GM19240 (cell line): ENCODE results near the gene ZMYM5.
"Not testable (repeated sequence)": the region's sequence is repeated elsewhere in the genome, so short reads cannot be mapped to it uniquely, and the experiment has no call there.

Source experiments
- DNase-seq: peaks from one replicate; pipeline ENCODE4 v3.0.0; 2011; ENCODE audit warnings: low spot score; ENCODE audit not compliant: insufficient read length

The ZMYM5 gene

DNA sequence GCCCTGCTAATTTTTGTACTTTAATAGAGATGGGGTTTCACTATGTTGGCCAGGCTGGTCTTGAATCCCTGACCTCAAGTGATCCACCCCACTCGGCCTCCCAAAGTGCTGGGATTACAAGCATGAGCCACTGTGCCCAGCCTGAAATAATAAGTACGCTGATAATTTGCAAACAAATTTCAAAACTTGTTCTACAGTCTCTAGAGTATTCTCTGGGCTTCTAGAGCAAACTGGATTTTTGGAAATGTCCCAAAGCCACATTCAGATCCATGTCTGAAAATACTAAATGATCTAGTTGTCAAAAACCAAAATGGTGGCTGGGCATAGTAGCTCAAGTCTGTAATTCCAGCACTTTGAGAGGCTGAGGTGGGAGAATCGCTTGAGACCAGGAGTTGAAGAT is 40.8 kb downstream of the ZMYM5 start:
- DNase-seq, result no peak

DNA sequence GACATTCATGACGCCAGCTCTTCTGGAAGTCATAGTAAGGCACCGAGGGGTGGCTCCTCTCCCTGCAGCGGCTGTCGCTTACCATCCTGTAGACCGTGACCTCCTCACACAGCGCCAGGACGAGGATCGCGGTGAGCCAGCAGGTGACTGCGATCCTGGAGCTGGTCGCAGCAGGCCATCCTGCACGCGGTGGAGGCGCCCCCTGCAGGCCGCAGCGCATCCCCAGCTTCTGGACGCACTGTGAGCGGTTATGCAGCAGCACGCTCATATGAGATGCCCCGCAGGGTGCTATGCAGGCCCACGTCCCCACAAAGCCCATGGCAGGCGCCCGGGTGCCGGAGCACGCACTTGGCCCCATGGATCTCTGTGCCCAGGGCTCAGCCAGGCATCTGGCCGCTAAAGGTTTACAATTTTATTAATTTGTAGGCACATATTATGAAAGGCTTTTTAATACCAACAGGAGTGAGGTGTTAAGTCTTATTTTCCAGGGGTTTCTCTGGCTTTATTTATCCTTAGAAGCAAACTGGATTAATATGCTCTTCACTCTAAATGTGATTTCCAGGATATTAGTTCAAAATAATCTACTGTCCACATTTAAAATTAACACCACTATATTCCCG is 45.1 kb downstream of the ZMYM5 start:
- no peak for DNase-seq

DNA sequence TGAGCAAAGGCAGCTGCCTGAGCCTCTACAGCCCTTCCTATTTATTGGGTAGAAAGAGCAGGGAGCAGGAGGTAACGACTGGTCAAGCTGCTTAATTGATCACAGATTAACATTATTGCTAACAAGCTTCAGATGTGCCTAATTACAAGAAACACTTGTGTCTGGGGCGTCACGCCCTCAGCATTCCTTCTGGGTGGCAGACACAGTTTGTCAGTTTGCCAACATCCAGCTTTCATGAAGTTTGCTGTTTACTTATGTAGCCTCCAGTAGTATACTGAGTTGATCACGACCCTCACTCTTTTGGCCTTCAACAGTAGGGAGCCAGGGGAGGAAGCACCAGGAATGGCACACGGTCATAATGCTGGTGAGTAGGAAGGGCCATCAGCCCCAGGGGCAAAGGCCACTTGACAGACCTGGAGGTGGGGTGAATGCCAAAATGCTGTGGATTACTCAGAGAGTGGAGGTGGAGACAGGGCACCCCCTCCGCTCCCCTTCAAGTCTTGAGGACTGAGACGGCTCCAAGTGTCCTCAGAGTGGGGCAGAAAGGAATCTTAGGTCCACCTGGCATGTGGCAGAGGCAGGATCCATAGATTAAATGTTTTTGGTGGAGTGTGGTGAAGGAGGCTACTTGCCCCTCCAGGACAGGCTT is 45.8 kb downstream of the ZMYM5 start:
- DNase-seq, result no peak

DNA sequence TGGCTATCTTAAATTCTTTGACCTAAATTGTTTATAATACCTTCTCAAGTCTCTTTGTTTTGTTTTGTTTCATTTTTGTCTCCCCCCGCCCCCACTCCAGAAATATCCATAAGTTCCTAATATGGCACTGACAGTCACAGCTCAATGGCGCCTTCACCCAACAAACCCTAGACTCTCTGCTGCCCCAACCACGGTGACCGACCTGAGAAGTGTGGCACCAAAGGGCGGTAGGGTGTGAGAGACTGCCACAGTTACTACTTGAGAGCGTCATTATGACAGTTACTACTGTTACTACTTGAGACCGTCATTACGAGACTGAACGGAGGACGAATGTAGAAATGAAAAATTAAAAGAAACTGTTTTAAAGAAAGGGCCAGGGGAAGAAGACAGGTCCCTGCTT is 46.3 kb downstream of the ZMYM5 start:
- DNase-seq, result no peak

DNA sequence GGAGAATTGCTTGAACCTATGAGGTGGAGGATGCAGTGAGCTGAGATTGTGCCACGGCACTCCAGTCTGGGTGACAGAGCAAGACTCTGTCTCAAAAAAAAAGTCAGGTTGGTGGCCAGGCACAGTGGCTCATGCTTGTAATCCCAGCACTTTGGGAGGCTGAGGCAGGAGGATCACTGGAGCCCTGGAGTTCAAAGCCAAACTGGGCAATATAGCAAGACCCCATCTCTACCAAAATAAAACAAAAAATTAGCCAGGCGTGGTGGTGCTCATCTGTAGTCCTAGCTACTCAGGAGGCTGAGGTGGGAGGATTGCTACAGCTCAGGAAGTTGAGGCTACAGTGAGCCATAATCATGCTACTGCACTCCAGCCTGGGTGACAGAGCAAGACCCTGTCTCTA is 47.6 kb downstream of the ZMYM5 start:
- not testable (repeated sequence) for DNase-seq

DNA sequence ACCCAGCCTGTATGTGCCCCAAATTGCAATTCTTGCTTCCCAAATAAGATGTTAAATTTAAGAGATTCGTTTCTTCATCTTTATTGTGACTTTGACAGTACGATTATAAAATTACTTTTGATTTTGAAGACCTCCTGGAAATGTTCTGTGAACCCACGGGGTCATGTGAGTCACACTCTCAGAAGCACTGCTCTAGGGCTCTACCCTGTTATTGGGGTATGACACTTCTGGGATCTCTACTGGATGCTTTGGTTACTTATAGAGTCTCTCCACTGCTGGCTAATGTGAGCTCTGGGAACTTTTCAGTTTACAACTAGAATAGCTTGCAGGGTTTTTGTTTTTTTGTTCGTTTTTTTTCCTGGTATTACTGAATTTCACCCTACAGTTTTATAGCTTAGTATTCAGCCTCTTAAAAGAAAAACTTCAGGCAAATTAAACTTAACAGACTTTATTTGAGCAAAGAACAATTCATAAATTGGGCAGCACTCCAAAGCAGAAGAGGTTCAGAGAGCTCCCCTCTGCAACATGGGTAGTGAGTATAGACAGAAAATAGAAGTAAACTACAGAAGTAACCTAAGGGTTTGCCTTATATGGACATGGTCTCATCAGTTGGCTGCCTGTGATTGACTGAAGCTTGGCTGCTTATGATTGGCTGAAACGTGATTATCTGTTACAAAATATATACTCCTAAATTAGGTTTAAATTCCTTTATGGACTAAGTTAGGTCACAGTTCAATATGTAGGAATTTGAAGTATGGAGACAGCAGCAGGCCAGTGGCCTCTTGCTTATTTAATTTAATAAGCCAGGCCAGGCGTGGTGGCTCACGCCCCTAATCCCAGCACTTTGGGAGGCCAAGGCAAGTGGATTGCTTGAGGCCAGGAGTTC is 52.2 kb downstream of the ZMYM5 start:
- no peak for DNase-seq

DNA sequence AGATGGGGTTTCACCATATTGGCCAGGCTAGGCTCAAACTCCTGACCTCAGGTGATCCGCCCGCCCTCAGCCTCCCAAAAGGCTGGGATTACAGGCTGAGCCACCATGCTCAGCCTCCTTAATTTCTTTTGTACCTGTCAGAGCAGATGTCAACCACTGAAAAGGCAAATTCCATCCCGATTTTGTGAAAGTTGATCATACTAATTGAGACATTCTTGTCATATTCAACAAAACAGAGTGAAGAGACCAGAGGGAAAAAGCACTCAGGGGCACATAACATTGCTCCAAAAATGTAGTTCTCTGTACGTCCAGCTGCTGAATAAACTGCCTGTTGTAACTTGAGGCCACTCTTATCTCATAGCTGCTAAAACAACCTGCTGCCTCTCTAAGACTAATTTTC is 53.3 kb downstream of the ZMYM5 start:
- no peak for DNase-seq

DNA sequence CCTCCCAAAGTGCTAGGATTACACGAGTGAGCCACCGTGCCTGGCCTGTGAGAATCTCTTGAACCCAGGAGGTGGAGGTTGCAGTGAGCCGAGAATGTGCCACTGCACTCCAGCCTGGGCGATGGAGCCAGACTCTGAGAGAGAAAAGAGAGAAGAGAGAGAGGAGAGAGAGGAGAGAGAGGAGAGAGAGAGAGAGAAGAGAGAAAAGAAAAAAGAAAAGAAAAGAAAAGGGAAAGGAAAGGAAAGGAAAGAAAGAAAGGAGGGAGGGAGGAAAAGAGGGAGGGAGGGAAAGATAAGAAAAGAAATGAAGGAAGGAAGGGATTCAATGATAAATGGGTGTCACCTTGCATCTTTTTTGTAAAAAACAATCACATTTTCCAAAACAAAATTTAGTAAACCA is 57.7 kb downstream of the ZMYM5 start:
- DNase-seq, result no peak

DNA sequence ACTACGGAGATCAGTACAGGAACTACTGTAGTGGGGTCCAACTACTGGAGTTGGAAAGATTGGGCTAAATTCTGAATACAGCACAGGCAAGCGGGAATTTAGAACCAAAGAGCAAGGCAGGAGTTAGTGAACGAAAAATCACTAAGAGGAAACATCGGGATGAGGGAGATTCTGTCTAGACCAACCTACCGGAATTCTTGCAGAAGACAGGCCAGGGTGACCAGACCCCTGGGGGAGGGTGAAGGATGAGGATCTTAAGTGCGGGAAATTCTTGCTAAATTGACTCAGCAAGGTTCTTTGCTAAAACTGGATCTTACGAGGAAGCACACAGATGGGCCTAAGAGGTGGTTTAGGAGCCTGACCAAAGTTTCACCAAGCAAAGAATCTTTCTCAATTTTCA is 67.5 kb downstream of the ZMYM5 start:
- no peak for DNase-seq

DNA sequence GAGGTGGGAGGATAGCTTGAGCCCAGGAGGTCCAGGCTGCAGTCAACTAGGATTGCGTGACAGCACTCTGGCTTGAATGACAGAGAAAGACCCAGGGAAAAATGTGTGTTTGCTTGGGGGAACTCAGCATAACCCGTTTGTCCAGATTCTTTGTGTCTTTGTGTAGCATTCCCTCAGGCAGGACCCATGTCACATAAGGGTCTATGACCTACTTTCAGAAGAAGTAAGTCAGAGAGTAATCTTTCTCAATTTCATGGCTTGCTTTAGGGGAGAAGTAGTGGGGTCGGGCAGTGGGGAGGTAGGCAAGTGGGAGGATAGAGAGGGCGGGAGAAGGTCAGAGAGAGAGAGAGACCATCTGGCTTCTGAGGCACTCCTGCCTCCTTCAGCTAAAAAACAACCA is 68.8 kb downstream of the ZMYM5 start:
- DNase-seq, result no peak

DNA sequence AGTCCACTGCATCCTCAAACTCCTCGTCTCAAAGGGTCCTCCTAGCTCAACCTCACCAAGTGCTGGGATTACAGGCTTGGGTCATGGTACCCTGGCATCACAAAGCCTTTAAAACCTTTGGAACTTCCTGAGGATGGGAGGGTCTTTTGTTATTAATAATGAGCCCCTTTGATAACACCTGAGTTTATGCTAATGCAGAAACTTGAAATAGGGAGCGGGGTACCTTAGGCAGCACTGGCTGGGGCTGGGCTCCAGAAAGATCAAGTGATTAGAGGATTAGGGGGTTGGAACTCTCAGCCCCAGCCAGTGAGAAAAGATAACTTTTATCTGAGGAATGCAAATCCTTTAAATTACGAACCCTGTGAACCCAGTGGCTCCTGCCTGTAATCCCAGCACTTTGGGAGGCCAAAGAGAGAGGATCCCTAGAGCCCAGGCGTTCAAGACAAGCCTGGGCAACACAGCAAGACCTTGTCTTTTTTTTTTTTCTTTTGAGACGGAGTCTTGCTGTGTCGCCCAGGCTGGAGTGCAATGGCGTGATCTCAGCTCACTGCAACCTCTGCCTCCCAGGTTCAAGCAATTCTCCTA is 71.4 kb downstream of the ZMYM5 start:
- DNase-seq, result no peak

DNA sequence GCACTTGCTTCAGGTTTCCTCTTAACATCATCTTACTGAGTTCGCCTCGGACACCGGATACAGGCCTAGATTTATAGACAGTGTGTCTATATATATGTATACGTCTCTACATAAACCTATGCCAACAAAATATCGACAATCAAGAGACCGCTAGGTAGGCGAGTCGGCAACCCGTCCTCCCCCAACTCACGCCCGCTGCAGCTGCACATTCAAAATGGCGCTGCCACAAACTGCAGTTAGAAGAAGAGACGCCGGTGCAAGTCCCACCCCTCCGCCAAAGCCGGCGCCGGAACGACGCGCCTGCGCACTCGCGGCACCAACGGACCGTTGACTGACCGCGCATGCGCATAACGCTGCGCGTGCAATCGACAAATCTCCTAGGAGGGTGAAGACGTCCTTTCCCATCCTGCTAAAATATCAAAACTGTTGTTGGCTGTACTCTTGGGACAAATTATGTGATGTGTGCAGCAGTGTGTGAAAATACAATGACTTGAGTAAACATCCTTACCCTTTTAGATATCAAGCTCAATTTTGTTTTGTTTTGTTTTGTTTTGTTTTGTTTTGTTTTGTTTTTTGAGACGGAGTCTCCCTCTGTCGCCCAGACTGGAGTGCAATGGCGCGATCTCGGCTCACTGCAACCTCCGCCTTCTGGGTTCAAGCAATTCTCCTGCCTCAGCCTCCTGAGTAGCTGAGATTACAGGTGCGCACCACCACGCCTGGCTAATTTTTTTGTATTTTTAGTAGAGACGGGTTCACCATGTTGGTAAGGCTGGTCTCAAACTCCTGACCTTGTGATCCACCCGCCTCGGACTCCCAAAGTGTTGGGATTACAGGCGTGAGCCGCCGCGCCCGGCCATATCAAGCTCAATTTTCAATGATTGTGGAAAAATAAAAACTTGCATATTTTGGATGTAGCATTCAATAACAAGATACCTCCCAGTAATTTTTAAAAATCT is 80.4 kb downstream of the ZMYM5 start, which contains the start of gene PSPC1:
Gene PSPC1 (minus strand): TSS at position 219 of the 956 bp plus-strand sequence. CDS start 188 bp downstream, at position 31.
- peak; percentile 92 for DNase-seq

DNA sequence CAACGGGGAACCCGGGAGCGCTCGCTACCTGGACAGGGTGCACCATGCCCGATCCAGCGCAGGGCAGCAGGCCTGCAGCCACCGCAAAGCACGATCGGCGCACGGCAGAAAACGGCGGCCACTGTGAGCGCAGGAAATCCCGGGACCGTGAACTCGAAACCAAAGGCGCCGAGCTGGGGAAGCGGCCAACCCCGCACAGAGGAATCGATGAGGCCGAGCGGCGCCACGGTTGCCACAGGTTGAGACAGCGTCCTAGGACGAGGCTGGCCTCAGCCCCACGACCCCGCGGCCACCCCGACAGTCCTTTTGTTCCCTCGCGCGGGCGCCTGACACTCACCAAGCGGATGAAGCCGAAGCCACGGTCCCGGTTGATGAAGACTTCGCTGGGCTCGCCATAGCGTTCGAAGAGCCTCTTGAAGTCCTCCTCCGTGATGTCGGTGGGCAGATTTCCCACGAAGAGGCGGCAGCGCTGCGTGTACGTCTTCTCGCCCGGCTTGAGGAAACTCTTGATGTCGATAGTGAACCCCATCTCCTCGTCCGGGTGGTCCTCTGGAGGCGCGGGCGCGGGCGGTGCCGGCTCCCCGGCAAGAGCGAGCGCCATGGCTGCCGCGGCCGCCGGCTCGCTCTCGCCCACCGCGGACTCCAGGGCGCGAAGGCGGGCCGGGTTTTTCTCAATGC is 81.3 kb downstream of the ZMYM5 start:
- peak; percentile 20 for DNase-seq

DNA sequence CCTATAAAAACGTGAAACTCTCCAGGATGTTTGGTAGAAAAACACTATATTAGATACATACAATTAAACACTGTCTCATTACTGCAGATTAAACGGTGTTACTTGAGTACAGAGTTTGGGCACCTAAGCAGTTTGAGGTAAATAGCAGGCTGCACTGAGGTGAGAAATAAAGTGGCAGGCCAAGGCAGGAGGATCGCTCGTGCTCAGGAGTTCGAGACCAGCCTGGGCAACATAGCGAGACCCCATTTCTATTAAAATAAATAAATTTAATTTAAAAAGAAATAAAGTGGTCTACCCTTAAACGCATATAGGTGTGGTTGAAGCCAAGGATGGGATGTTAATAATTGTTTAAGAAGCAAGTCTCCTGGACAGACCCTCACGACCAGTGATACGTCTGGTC is 81.9 kb downstream of the ZMYM5 start:
- DNase-seq, result no peak

DNA sequence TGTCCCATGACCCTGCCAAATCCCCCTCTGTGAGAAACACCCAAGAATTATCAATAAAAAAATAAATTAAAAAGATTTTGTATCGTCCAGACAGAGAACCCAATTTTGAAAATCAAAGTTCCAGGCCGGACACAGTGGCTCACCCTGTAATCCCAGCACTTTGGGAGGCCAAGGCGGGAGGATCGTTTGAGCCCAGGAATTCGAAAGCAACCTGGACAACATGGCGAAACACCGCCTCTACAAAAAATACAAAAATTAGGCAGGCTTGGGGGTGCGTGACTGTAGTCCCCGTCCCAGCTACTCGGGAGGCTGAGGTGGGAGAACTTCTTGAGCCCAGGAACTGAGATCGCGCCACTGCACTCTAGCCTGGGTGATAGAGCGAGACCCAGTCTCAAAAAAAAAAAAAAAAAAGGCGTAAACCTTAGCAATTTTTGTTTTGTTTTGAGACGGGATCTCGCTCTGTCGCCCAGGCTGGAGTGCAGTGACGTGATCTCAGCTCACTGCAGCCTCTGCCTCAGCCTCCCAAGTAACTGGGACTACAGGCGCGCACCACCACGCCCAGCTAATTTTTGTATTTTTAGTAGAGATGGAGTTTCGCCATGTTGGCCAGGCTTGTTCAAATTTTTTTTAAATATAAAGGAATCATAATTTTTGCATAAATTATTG is 82.6 kb downstream of the ZMYM5 start:
- not testable (repeated sequence) for DNase-seq
